Esophagus squamous epithelium (tissue), 4 donors: ENCODE measurements around the gene DMTF1.

Experiments used
- POLR2A ChIP-seq, 4 donors: fragments of 450-650 bp; IDR thresholded peaks; one replicate each; pipeline ENCODE4 v1.6.1; 2017; ENCODE audit warnings: antibody characterized with exemption in 4 of 4, mild to moderate bottlenecking in 4 of 4, moderate library complexity in 3 of 4
- TF ChIP-seq, protein P1 (sequence below), 6 experiments: fragments of 450-650 bp in 4 of 6; fragments of 200-600 bp in 2 of 6; sonication (generic) in 2 of 6; IDR thresholded peaks; one replicate each; pipeline ENCODE4 v1.5.1; 2016 to 2019; ENCODE audit warnings: antibody characterized with exemption in 6 of 6, mild to moderate bottlenecking in 4 of 6, moderate library complexity in 4 of 6

DNA sequence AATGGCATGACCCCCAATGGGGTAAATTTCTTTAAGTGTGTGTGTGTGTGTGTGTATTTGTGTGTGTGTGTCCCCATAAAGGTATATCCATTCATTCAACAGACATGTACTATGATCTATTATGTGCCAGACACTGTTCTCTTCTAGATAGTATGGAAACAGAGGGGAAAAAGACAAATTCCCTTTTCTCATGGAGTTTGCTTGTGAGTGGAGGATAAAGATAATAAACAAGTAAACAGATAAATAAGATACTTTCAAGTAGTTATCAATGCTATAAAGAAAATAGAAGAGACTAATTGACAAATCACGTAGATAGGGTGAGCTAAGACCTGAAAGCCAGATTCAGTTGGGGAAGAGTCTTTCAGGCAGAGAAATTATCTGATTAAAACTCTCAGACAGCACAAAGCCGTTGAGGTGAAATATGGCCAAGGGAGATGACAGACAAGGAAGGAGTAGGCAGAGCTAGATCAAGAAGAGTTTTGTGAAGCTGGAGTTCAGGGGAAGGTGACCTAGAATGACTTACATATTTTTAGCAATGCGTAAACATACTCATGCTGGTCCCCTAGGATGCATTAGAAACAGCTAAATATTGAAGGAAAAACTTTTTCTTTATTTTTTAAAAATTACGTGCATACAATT lies 45.2 kb upstream of the DMTF1 start:
- no peak for TF ChIP-seq POLR2A (IDR thresholded peaks at IDR 0.05)
- TF ChIP-seq, protein P1, sequence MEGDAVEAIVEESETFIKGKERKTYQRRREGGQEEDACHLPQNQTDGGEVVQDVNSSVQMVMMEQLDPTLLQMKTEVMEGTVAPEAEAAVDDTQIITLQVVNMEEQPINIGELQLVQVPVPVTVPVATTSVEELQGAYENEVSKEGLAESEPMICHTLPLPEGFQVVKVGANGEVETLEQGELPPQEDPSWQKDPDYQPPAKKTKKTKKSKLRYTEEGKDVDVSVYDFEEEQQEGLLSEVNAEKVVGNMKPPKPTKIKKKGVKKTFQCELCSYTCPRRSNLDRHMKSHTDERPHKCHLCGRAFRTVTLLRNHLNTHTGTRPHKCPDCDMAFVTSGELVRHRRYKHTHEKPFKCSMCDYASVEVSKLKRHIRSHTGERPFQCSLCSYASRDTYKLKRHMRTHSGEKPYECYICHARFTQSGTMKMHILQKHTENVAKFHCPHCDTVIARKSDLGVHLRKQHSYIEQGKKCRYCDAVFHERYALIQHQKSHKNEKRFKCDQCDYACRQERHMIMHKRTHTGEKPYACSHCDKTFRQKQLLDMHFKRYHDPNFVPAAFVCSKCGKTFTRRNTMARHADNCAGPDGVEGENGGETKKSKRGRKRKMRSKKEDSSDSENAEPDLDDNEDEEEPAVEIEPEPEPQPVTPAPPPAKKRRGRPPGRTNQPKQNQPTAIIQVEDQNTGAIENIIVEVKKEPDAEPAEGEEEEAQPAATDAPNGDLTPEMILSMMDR (IDR thresholded peaks at IDR 0.05): no peak
